Breast epithelium (tissue), 3 donors: Measurements from ENCODE around the gene SETD3.

Experiments used
- CTCF ChIP-seq, 3 donors: fragments of 450-650 bp; IDR thresholded peaks; one replicate each; pipeline ENCODE4 v1.5.1; 2016 to 2017; ENCODE audit warnings: antibody characterized with exemption in 3 of 3, mild to moderate bottlenecking in 3 of 3, moderate library complexity in 3 of 3
- POLR2AphosphoS5 ChIP-seq, 3 donors: sonication (generic); formaldehyde crosslinking; IDR thresholded peaks; one replicate each; pipeline ENCODE4 v1.6.1; 2017; ENCODE audit warnings: antibody characterized with exemption in 3 of 3

- TF ChIP-seq CTCF (IDR thresholded peaks at IDR 0.05) (no peak), POLR2AphosphoS5 (IDR thresholded peaks at IDR 0.05) (no peak)
Measured at GRCh38 chr14:99388286-99388685, 92.4 kb downstream of the SETD3 start.
